HL-60/S4 treated with retinoic acid at 250 ng/mL for 4 days and 3 days (cell line): ENCODE measurements around the gene IL23A.

Experiments used
- in situ Hi-C: fragments of 300-500 bp; cut with MboI; formaldehyde crosslinking; loops from 2 replicates; pipeline ENCODE4 v1.7.0; 2022; ENCODE audit warnings: low sequenced_read_pairs

IL23A gene

DNA sequence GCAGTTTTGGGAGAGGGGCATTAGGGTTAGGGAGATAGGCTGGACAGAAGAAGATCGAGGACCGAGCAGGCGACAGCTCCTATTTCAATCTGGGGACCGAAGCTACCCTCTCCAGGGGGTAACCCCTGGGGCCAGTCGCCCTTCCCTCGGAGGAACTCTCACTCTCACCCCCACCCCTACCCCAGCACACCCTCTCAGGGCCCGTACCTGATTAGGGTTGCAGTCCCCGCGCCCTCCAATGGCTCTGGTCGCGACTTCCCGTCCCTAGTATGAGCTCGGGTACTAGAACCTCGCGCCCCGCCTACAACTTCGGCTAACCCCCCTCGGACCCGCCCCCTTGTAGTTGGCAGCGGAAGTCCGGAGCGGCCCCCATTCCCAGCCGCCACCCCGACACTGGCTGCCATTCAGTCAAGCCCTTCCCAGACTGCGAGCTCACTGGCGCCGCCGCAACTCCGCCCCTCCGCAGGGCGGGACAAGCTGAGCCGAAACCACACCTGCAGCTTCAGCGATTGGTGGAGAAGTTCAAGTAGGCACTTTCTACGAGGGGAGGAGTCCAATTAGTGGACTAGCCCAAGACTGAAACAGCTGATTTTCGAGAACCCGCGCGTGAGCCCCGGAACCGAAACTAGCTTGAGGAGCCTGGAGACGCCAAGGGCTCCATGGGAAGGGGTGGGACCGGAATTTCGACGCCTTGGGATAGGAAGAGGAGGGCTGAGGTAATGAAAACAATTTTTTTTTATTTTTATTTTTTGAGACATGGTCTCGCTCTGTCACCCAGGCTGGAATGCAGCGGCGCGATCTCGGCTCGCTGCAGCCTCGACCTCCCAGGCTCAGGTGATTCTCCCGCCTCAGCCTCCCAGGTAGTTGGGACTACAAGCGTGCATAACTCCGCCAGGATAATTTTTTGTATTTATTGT is 21.4 kb downstream of the IL23A start, which contains the start of gene STAT2:
Gene STAT2 (minus strand): TSS at position 257 of the 917 bp plus-strand sequence. CDS start 3,536 bp downstream, outside the sequence.
- in situ Hi-C loops = no loop called here

DNA sequence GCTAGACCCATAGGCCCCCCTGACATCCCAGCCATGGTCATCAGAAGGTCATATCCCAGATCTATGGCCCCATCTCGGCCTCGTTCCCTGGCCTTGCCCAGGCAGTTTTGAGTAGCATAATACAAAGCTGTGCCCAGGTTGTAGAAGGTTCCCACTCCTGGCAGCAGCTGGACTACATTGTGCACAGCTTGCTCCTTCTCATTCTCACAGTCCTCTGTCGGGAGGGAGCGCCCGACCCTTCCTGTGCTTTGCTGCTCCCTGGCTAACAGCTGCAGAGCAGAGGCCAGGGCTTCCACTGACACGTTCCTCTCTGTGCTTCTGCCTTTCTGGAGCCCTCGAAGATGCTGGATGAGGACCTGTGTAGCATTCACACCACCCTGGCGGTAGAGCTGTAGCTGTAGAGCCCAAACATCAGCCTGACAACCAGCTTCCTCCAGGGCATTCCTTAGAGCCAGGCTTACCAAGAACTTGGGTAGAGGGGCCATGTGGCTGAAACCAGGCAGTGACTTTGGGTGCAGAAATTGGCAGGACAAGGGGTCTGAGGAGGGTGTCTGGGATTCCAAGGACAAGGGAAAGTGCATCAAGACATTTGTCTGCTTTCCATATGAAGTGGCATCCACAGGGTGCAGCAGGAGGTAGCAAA is 22.9 kb downstream of the IL23A start:
- in situ Hi-C loops = no loop called here

DNA sequence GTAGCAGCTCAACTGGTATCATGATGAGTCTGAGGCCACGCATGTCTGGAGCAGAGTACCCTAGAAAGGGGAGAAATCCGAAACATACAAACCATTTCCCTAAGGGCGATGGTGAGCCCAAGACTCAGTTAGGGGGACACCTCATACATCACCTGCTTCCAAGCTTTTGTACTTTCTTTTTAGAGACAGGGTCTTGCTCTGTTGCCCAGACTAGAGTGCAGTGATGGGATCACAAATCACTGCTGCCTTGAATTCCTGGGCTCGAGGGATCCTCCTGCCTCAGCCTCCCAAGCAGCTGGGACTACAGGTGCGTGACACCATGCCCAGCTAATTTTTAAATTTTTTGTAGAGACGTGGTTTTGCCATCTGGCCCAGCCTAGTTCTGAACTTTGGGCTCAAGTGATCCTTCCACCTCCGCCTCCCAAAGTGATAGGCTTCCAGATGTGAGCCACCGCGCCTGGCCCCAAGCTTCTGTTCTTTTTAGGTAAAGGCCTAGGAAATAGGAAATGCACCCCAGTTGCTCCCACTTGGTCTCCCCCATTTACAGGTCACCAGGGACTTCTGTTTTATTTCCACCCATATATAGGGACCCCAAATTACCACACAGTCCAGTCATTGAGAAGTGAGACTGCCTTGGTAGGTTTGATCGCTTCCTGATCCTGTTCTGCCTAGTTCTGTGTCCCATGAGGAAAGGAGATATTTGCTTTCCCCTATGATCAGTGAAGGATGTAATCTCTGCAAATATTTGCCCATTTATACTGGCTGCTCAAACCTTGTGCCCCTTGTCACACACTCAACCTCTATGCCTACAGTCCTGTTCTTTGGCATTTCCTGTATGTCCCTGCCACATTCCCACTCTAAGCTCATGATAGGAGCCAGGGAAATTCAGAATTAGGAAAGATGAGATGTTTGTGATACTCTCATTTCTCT is 23.7 kb downstream of the IL23A start, which contains the start of gene APOF:
Gene APOF (minus strand): TSS at position 728 of the 930 bp plus-strand sequence. CDS start 112 bp downstream, at position 616.
- in situ Hi-C loops = no loop called here

DNA sequence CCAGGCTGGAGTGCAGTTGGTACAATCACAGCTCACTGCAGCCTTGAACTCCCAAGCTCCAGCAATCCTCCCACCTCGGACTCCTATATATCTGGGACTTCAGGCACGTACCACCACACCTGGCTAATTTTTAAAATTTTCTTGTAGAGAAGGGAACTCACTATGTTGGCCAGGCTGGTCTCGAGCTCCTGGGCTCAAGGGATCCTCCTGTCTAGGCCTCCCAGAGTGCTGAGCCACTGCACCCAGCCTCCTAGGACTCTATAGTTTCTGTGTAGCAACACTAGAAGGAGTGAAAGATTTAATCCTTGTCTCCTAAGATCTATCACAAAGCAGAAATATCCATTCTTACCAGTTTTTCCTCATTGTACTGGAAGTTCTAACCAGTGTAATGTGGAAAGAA is 28.3 kb downstream of the IL23A start:
- in situ Hi-C loops = no loop called here

GRCh38 chr12:56373515-56373914 is 34.8 kb downstream of the IL23A start:
- in situ Hi-C loops = no loop called here

GRCh38 chr12:56374726-56375597 is 36.3 kb downstream of the IL23A start:
- in situ Hi-C loops = no loop called here

DNA sequence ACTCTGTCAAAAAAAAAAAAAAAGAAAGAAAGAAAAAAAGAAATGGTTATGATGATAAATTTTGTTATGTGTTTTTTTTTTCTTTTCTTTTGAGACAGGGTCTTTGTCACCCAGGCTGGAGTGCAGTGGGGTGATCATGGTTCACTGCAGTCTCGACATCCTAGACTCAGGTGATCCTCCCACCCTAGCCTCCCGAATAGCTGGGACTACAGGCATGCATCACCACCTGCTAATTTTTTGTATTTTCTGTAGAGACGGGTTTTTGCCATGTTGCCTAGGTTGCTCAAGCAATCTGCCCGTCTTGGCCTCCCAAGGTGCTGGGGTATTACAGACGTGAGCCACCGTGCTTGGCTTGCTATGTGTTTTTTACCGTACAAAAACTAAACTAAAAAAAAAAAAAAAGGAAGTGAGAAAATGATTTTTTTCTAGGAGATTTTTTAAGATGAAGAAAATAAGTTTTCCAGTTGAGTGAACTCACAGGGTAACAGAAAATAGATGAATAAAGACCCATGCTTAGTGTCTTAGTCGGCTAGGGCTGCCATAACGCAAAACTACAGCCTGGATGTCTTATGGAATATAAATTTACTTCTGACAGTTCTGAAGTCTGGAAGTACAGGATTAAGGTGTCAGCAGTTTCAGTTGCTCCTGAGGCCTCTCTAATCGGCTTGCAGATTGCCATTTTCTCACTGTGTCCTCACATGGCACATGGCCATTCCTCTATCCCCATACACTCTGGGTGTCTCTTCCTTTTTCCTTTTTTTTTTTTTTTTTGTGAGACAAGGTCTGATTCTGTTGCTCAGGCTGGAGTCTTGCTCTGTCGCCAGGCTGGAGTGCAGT is 37.1 kb downstream of the IL23A start:
- in situ Hi-C loops = no loop called here

DNA sequence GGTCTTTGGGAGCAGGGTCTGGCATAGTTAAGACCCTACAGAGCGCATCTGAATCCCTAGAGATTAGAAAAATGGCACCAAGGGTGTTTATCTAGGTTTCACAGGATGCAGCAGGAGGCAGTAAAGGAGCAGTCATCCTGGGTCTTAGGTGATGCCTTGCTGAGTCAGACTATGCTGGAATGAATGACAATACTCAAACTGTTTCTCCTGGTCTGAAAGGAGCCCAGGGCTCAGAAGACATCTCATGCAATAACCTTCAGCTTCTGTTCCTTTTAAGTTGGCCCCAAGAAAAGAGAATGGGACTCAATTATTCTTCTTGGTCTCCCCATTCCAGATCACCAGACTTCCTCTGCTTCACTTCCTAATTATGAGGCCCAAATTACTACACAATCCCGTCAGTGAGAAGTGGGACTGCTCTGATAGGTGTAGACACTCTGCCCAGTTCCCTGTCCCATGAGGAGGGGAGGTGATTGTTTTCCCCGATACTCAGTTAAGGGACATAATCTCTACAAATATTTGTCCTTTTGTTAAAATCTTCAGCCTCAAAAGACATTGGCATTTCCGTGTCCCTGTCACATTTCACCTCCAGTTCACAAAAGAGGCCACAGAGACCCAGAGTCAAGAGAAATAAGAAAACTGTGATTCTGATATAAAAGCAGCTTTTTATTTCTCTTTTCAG is 38.8 kb downstream of the IL23A start:
- in situ Hi-C loops = no loop called here

GRCh38 chr12:56377989-56378316 is 39.3 kb downstream of the IL23A start:
- in situ Hi-C loops = no loop called here

DNA sequence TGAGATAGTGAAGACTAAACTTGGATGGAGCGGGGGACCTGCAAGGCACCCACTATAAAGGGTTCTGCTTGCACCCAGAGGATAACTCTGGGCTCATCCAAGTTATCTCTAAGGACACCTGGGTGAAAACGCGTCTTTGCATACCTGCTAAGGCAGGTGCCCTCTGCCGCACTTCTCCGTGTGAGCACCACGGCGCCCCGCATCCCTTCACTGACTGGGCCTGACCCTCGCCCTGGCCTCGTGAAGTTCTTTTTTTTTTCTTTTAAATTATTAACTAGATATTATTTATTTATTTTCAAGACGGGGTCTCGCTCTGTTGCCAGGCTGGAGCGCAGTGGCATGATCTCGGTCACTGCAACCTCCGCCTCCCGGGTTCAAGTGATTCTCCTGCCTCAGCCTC is 43.9 kb downstream of the IL23A start:
- in situ Hi-C loops = no loop called here

DNA sequence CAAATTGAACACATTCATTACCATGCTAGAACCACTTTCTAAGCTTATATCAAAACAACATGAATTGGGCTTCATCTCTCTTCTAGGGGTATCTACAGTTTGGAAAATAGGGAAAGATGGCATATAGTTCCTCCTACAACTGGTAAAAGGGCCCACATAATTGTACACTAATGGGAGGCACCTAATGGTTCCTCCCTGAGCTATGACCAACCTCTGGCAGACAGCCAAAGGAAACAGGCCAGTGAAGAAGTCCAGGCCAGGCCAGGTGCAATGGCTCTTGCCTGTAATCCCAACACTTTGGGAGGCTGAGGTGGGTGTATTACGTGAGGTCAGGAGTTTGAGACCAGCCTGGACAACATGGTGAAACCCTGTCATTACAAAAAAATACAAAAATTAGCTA is 47.2 kb downstream of the IL23A start:
- in situ Hi-C loops = no loop called here

GRCh38 chr12:56387152-56387736 is 48.6 kb downstream of the IL23A start:
- in situ Hi-C loops = no loop called here

DNA sequence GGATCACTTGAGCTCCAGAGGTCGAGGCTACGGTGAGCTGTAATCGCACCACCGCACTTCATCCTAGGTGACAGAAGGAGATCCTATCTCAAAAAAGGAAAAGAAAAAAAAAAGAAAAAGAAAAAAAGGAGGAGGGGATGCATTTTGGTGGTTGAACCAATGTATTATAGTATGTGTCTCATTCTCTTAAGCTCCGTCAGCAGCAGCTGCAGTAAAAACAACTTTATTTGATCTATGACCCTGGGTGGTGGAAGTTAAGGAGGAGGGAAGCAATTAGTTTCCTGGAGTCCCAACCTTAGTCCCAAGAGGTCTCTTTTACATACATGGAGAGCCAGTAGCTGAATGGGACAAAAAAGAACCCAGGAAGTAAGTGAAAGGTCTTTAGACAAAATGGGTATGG is 50.7 kb downstream of the IL23A start:
- in situ Hi-C loops = no loop called here
